Dermis microvascular lymphatic vessel endothelial cell (primary cell): ENCODE results near the gene ADORA1. TPM values are rescaled to one million over a fixed set of nuclear protein-coding genes. Genes with fewer than 3 reads are reported as not detected.

Experiments
- DNase-seq, 2 donors: peaks; one replicate each; pipeline versions ENCODE4 v3.0.0 to v3.0.0-alpha.2; 2010; ENCODE audit warnings: low read depth in 2 of 2
- total RNA-seq: library from RNA; depleted of rRNA; stranded (reverse); fragments of >200 nt; gene quantifications from 2 replicates; pipeline ENCODE4 v1.2.1, GENCODE V29; 2014

ADORA1 gene
- total RNA-seq, 1 donor from 2014 or later: not detected

- DNase-seq: no peak
Measured at GRCh38 chr1:203186446-203187303, 59.1 kb downstream of the ADORA1 start, which contains the start of gene CHI3L1. CHI3L1 (minus strand) TSS chr1:203186704; CDS start chr1:203186623, 81 bp downstream.

- DNase-seq: no peak
Measured at GRCh38 chr1:203187304-203187685, 59.8 kb downstream of the ADORA1 start.

- no peak for DNase-seq
Measured at GRCh38 chr1:203187689-203188264, 60.3 kb downstream of the ADORA1 start.

GRCh38 chr1:203188686-203189232, 61.2 kb downstream of the ADORA1 start:
- DNase-seq: no peak

GRCh38 chr1:203189951-203190352, 62.4 kb downstream of the ADORA1 start:
- no peak for DNase-seq

- no peak for DNase-seq
Measured at GRCh38 chr1:203190949-203191348, 63.4 kb downstream of the ADORA1 start.

- DNase-seq: no peak
Measured at GRCh38 chr1:203196371-203196770, 68.8 kb downstream of the ADORA1 start.

GRCh38 chr1:203197625-203198024, 70.1 kb downstream of the ADORA1 start:
- no peak for DNase-seq

- DNase-seq: no peak
Measured at GRCh38 chr1:203199002-203199401, 71.5 kb downstream of the ADORA1 start.

- no peak for DNase-seq
Measured at GRCh38 chr1:203199481-203199815, 71.9 kb downstream of the ADORA1 start.

GRCh38 chr1:203199816-203200571, 72.5 kb downstream of the ADORA1 start:
- DNase-seq: no peak

GRCh38 chr1:203200916-203201315, 73.4 kb downstream of the ADORA1 start:
- no peak for DNase-seq

GRCh38 chr1:203201516-203202205, 74.1 kb downstream of the ADORA1 start:
- DNase-seq: no peak

- DNase-seq: no peak
Measured at GRCh38 chr1:203202431-203203245, 75.1 kb downstream of the ADORA1 start.

GRCh38 chr1:203204756-203205155, 77.2 kb downstream of the ADORA1 start:
- DNase-seq: no peak

GRCh38 chr1:203206129-203206687, 78.7 kb downstream of the ADORA1 start:
- DNase-seq: no peak

GRCh38 chr1:203207751-203208150, 80.2 kb downstream of the ADORA1 start:
- DNase-seq: no peak

- DNase-seq: no peak
Measured at GRCh38 chr1:203208181-203208580, 80.7 kb downstream of the ADORA1 start.

GRCh38 chr1:203210350-203210749, 82.8 kb downstream of the ADORA1 start:
- no peak for DNase-seq

GRCh38 chr1:203210988-203211387, 83.5 kb downstream of the ADORA1 start:
- no peak for DNase-seq
